GM19438 (cell line): Measurements from ENCODE around the gene TMEM214.

Source experiments
- ATAC-seq: cut with Tn5 transposase; IDR thresholded peaks from one replicate; pipeline ENCODE4 v1.9.1; 2021; ENCODE audit warnings: low read depth; ENCODE audit not compliant: unreplicated experiment

TMEM214 gene

GRCh38 chr2:27032495-27033252 is at the start of gene TMEM214:
TSS of gene TMEM214 (plus strand) at chr2:27032965. CDS start at chr2:27033016, 51 bp downstream.
- ATAC-seq = peak; percentile 92

GRCh38 chr2:26983746-26984145 is 49.0 kb upstream of the TMEM214 start:
- no peak for ATAC-seq

DNA sequence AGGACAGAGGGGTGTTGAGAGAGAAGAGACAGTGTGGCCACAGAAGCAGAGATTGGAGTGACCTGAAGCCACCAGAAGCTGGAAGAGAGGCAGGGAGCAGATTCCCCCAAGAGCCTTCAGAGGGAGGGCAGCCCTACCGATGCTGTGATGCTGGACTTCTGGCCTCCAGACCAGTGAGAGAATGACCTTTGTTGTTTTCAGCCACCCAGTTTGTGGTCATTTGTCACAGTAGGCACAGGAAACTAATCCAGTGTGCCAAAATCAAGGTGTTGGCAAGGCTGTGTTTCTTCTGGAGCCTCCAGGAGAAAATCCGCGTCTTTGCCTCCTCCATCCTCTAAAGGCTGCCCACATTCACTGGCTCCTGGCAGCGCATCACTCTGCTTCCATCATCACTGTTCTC is 47.0 kb upstream of the TMEM214 start:
- no peak for ATAC-seq

DNA sequence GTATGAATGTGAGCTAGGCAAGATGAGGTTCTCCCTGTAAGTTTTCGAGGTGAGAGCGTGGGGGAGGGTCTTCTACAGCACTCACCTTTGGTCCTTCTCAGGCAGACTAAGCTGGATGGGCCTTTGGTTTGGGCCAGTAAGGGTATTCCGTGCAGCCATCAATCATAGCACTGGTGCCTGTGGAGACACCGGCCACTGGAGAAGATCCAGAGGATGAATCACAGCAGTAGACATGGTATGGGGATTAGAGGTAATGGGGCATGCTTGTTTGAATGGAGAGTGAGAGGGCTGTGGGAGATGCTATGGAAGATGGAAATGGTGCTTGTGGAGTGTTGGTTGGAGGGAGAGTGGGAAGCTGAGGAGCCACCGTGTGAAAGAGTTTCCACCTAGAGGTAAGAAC is 46.2 kb upstream of the TMEM214 start:
- no peak for ATAC-seq

DNA sequence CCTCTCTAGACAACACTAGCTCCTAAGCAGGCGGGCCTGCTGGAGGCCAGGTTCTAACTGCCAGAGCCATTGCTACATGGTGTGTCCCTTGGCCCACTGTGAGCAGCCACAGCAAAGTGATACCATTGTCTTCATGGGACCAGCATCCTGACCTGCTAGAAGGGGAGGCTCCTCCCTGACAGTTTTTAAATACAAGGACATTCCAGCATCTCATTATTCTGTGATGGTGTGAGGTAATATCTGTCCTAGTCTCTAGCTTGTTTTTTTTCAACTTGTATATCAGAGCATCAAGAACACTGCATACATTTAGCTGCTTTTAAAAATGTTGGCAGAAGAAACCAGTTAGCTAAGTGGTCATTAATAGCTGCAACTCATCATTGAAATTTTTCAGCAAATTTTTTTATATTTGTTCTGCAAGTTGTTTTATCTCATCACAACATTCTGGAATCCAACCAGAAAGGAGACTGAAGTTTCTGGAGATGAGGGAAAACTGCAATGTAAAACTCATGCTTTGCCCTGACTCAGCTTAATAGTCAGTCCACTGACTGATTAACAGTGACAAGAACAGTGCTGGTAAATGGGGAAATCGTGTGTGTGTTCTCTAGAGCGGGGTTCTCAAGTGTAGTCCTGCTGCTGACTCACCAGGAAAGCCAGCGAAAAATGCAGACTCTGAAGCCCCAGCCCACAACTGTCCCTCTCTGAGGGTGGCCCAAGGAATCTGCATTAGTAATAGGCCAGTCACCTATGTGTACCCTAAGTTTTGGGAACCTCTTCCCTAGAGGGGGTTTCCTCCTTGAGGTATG is 44.5 kb upstream of the TMEM214 start:
- ATAC-seq = no peak

- ATAC-seq = no peak
These were observed 43.6 kb upstream of the TMEM214 start for GRCh38 chr2:26989156-26989555.

DNA sequence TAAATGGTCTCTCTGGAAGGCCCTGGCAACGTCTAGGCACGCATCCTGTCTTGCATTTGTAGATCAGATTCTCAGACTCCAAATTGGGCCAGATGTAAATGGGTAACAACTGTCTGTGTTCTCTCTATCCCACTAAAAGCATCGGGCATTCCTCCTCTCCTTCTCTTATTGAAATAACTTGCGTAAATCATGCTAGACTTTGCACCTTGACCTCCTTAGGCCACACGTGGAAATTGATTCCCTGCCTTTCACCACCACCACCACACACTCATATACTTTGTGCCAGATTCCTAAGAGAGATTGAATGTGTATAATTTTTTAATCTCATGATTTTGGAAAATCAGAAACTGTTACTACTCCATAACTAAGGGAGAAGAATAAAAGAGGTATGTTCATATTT is 41.0 kb upstream of the TMEM214 start:
- no peak for ATAC-seq

DNA sequence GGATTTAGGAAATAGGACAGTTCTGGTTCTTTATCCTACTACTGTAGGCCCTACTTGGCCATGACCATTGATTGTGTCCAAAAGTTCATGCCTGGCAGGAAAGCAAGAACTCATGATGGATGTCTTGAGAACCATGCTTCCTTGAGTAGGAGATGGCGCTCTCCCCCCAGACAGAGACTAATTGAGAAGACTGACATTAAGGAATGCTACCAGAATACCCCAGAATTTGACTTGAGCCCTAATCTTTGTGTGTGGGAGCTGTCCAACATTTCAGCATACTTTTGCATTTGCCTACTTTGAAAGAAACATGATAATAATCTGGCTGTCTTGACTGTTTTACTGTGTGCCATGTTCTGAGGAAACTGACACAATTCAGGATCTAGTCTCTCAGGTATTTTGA is 39.0 kb upstream of the TMEM214 start:
- ATAC-seq = no peak

DNA sequence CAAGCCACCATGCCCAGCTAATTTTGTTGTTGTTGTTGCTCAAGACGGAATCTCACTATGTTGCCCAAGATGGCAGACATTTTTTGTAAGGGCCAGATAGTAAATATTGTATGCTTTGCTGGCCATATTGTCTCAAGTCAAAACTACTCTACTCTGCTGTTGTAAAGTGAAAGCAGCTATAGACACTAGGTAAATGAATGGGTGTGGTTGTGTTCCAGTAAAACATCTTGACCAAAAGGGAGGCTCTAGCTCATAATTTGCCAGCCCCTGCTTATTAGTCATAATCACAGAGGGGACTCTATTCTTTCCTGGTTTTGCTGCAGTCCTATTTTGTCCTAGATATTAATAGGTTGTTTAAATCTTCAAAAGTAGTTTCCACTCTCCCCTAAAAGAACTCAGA is 37.8 kb upstream of the TMEM214 start:
- no peak for ATAC-seq

- ATAC-seq = no peak
These were observed 35.4 kb upstream of the TMEM214 start for GRCh38 chr2:26997394-26997793.

- ATAC-seq = no peak
These were observed 34.4 kb upstream of the TMEM214 start for GRCh38 chr2:26998323-26998722.

DNA sequence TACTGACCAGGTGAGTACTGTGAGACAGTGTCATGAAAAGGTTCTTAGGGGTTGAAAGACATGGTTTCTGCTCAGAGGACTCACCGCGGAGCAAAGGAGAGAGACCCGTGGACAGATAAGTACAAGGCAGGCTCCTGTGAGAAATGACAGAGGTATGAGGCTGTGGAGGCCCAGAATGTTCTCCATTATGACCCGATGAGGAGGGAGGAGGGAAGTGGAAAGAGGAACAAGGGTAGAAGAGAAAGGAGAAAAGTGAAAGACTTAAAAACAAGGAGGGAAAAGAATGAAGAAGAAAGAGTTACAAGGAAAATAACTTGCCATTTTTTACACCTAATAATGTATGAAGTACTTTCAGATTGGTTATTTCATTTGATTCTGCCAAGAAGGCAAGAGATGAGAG is 32.5 kb upstream of the TMEM214 start:
- ATAC-seq = no peak

DNA sequence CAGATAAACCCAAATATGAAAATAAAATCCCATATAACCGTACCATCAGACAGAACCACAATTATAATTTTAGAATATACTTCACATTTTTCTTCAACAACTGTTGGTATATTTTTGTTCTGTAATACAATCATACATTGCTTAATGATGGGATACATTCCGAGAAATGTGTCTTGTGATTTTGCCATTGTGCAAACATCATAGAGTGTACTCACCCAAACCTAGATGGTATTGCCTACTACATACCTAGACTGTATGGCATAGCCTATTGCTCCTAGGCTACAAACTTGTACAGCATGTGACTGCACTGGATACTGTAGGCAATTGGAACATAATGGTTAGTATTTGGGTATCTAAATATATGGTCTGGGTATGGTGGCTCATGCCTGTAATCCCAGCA is 31.8 kb upstream of the TMEM214 start:
- ATAC-seq = no peak

GRCh38 chr2:27001950-27002349 is 30.8 kb upstream of the TMEM214 start:
- no peak for ATAC-seq

- no peak for ATAC-seq
These were observed 29.8 kb upstream of the TMEM214 start for GRCh38 chr2:27003007-27003406.

GRCh38 chr2:27003857-27004256 is 28.9 kb upstream of the TMEM214 start:
- ATAC-seq = no peak

GRCh38 chr2:27006602-27007415 is 26.0 kb upstream of the TMEM214 start:
- ATAC-seq = no peak

DNA sequence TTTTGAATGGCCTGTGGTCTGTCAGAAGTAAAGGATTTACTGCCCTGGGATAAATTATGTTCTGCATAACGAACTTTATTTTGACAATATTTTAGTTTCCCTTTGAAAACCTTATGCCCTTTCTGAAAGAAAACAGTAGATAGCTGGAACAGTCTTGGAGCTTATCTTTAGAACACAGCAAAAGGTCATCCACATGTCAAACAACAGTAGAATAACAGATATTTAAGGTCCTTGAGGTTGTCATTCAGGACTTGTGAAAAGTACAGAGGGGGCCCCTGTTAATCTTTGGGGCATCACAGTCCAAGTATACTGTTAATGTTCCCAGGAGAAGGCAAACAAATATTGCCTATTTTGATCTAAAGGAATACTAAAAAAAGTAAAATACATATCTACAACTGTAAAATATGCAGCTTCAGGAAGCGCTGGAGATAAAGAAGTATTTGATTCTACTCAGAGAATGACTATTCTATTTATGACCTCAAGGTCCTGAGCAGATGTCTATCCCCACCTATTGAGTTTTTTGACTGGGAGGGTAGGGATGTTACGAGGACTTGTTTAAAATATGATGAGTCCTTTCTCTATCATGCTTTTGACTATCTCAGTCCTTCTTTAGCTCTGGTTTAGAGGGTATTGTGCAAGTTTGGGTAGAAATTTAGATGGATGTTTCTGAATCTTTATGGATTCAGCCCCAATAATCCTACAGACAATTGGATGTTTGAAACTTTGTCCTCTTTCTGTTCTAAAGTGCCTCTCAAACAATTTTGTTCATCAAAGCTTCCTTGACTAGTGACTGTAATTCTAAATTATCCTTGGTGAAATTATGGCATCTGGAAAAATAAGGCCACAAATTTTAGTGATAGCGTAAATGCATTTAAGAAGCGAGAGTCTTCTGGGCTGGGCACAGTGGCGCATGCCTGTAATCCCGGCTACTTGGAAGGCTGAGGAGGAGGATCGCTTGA is 25.1 kb upstream of the TMEM214 start:
- ATAC-seq = no peak

GRCh38 chr2:27008678-27009077 is 24.1 kb upstream of the TMEM214 start:
- ATAC-seq = no peak

GRCh38 chr2:27009083-27009482 is 23.7 kb upstream of the TMEM214 start:
- no peak for ATAC-seq
